ENCODE data around the gene PNCK. TPM values are rescaled to one million over a fixed set of nuclear protein-coding genes. Genes with fewer than 3 reads are reported as not detected.
A peak's percentile ranks its signal among the peaks of the same experiment; 100 is the strongest.

The PNCK gene
- total and polyA plus RNA-seq, 2 of the 13 experiments (the other 11 are each of a cell fraction or from before 2014, with no cell fraction given): 33.1 TPM; not detected in 1

DNA sequence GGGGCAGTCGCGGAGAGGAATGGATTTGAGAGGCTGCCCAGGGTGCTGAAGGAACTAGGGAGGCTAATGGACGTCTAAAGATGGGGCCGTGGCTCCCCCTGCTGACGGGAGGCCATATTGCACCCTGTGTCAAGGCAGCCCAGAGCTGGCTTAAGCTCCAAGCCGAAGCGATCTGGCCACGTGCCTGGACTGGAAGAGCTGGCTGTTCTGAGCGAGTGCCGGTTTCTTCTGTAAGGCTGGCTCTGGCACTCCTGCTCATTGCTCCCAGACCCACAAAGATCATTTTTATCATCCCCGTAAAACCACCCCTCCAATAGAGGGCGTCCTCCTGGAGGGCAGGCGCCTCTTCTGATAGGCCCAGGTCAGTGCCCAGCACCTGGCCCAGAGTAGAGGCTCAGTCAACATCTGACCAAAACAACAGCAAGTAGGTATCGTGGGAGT is 5.6 kb downstream of the PNCK start (continued):
- no peak for TF ChIP-seq ZNF816 (CRISPR knock-in tag; IDR thresholded peaks at IDR 0.05; ENCODE audit: borderline replicate concordance)
- TF ChIP-seq KDM6A (CRISPR knock-in tag; IDR thresholded peaks at IDR 0.05; ENCODE audit: low read depth): no peak
- TF ChIP-seq, protein P1, sequence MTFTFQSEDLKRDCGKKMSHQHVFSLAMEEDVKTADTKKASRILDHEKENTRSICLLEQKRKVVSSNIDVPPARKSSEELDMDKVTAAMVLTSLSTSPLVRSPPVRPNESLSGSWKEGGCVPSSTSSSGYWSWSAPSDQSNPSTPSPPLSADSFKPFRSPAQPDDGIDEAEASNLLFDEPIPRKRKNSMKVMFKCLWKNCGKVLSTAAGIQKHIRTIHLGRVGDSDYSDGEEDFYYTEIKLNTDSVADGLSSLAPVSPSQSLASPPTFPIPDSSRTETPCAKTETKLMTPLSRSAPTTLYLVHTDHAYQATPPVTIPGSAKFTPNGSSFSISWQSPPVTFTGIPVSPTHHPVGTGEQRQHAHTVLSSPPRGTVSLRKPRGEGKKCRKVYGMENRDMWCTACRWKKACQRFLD (CRISPR knock-in tag; IDR thresholded peaks at IDR 0.05; ENCODE audit: borderline replicate concordance): no peak
- no peak for TF ChIP-seq ISX (CRISPR knock-in tag; conservative IDR thresholded peaks at IDR 0.05)
- TF ChIP-seq ZNF775 (CRISPR knock-in tag; IDR thresholded peaks at IDR 0.05; ENCODE audit: borderline replicate concordance): no peak
- no peak for TF ChIP-seq ZNF318 (CRISPR knock-in tag; IDR thresholded peaks at IDR 0.05)
- TF ChIP-seq ZNF329 (CRISPR knock-in tag; IDR thresholded peaks at IDR 0.05; ENCODE audit: low read depth): no peak
- no peak for TF ChIP-seq DNMT3B (CRISPR knock-in tag; conservative IDR thresholded peaks at IDR 0.05)
- TF ChIP-seq, protein P2, sequence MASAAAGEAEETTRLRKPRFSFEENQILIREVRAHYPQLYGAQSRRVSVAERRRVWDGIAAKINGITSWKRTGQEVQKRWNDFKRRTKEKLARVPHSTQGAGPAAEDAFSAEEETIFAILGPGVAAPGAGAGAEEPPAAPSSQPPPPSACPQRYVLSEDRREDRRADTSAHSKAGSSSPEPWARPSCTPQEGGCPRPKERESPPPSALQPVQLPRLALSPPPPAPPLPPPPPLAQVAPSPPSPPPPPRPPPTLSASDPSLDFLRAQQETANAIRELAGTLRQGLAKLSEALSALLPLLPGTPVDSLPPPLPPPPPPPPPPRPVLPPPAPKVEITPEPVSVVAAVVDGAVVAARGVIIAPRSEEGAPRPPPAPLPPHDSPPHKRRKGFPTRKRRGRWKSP (CRISPR knock-in tag; IDR thresholded peaks at IDR 0.05): no peak
- peak; percentile 74 for TF ChIP-seq RAD21 (CRISPR knock-in tag; IDR thresholded peaks at IDR 0.05)
- TF ChIP-seq ZNF574 (CRISPR knock-in tag; IDR thresholded peaks at IDR 0.05): peak; percentile 94
- no peak for TF ChIP-seq PLRG1 (conservative IDR thresholded peaks at IDR 0.05)
- no peak; the same call in 1 of the 2 replicates for TF ChIP-seq MYC (CRISPR knock-in tag; IDR thresholded peaks at IDR 0.05; ENCODE audit: borderline replicate concordance)
- no peak for TF ChIP-seq SIX4 (CRISPR knock-in tag; IDR thresholded peaks at IDR 0.05)
- TF ChIP-seq ATF2 (CRISPR knock-in tag; IDR thresholded peaks at IDR 0.05): no peak

All from HepG2 (cell line).